ENCODE measurements around the gene HMCN2.

- TF ChIP-seq CTCF (IDR thresholded peaks at IDR 0.05) (no peak), EZH2 (IDR thresholded peaks at IDR 0.05) (no peak)
Measured at GRCh38 chr9:130443840-130444492, 178.4 kb downstream of the HMCN2 start.

All from neural progenitor cell (in vitro differentiated cells).